Adrenal gland (tissue), 5 donors: Measurements from ENCODE around the gene MLYCD.

Experiments used
- CTCF ChIP-seq, 6 experiments: fragments of 450-650 bp in 4 of 6; fragments of 200-600 bp in 2 of 6; sonication (generic) in 1 of 6; IDR thresholded peaks; 1 replicate in 5 of 6; 2 replicates in 1 of 6; pipeline versions ENCODE4 v1.5.1 to v1.8.0; 2016 to 2021; ENCODE audit warnings: antibody characterized with exemption in 6 of 6, mild to moderate bottlenecking in 2 of 6, moderate library complexity in 1 of 6
- POLR2A ChIP-seq, 2 donors: fragments of 450-650 bp; IDR thresholded peaks; one replicate each; pipeline ENCODE4 v1.6.1; 2017; ENCODE audit warnings: antibody characterized with exemption in 2 of 2, mild to moderate bottlenecking in 2 of 2, moderate library complexity in 1 of 2
- donor health status: DM: no; HTN: no; CAD: no.

- TF ChIP-seq CTCF (IDR thresholded peaks at IDR 0.05) (peak; percentile 46 to 81 (median 72)), POLR2A (IDR thresholded peaks at IDR 0.05) (no peak)
Observed at GRCh38 chr16:83956336-83957289, 57.7 kb downstream of the MLYCD start.
